Prostate gland (tissue), 2 donors: ENCODE results near the gene PCBP4. TPM values are rescaled to one million over a fixed set of nuclear protein-coding genes. Genes with fewer than 3 reads are reported as not detected.

Source experiments
- DNase-seq: peaks from one replicate; pipeline ENCODE4 v3.0.0-alpha.2; 2019; ENCODE audit warnings: low spot score
- H3K27ac ChIP-seq, 2 donors: fragments of 200-600 bp; sonication (generic); 2 replicates each; pipeline ENCODE4 v1.5.1; 2017 to 2019
- H3K27me3 ChIP-seq: fragments of 200-600 bp; sonication (generic); replicated peaks from 2 replicates; pipeline ENCODE4 v1.5.1; 2019; ENCODE audit not compliant: insufficient read depth
- H3K36me3 ChIP-seq, 2 donors: fragments of 200-600 bp; sonication (generic); 1 replicate in 1 of 2; 2 replicates in 1 of 2; pipeline versions ENCODE4 v1.5.1 to v1.8.1; 2017 to 2019
- H3K4me1 ChIP-seq: fragments of 200-600 bp; sonication (generic); replicated peaks from 2 replicates; pipeline ENCODE4 v1.5.1; 2019
- H3K4me3 ChIP-seq, 2 donors: fragments of 200-600 bp; sonication (generic); 2 replicates each; pipeline ENCODE4 v1.5.1; 2017 to 2019
- H3K9me3 ChIP-seq: fragments of 200-600 bp; sonication (generic); 2 replicates; pipeline ENCODE4 v1.5.1; 2017
- POLR2A ChIP-seq: fragments of 450-650 bp; IDR thresholded peaks from one replicate; pipeline ENCODE4 v1.6.1; 2016; ENCODE audit warnings: antibody characterized with exemption, mild to moderate bottlenecking
- POLR2AphosphoS5 ChIP-seq: sonication (generic); formaldehyde crosslinking; IDR thresholded peaks from one replicate; pipeline ENCODE4 v1.6.1; 2017; ENCODE audit warnings: antibody characterized with exemption
- WGBS: methylation state at CpG from one replicate; pipeline ENCODE4 v1.1.5; 2018; 5-methylcytosine and 5-hydroxymethylcytosine counted together
- intact Hi-C: fragments of 100-400 bp; cut with DNase I; formaldehyde crosslinking; loops from one replicate; pipeline ENCODE4 v1.14.2; 2022
- total RNA-seq, 2 donors: library from RNA; depleted of rRNA; stranded (reverse); fragments of >200 nt; gene quantifications; one replicate each; pipeline ENCODE4 v1.1.0, GENCODE V29; 2016
- TF ChIP-seq, protein P1 (sequence below), 4 experiments: fragments of 200-600 bp in 2 of 4; fragments of 450-650 bp in 2 of 4; sonication (generic) in 2 of 4; IDR thresholded peaks; 1 replicate in 3 of 4; 2 replicates in 1 of 4; pipeline ENCODE4 v1.5.1; 2016 to 2019; ENCODE audit warnings: antibody characterized with exemption in 4 of 4, mild to moderate bottlenecking in 2 of 4, moderate library complexity in 2 of 4

The PCBP4 gene
- total RNA-seq, 2 donors from 2014 or later, result 74.0 to 74.1 TPM

DNA sequence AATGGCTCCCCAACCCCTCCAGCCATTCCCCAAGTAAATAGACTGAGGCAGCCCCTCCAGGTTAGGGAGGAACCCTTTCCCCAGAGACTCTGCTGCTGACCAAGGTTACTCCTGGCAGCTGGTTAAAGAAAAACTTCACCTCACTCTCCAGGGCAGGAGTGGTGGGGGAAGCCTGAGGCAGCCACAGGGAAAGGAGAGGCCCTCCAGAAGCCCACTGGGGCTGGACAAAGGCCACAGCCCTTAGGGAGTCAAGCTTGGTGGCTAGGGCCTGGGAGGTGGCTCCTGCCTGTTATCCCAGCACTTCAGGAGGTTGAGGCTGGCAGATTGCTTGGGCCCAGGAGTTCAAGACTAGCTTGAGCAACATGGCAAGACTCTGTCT lies 17.0 kb upstream of the PCBP4 start:
- no peaks in the 10 kb centered on the region for H3K27me3 ChIP-seq
- H3K27ac ChIP-seq, result peak overlapping the region; percentile 89 to 90
- no peaks in the 10 kb centered on the region for H3K36me3 ChIP-seq
- intact Hi-C loops, result no loop called here
- H3K4me3 ChIP-seq, result no peak overlapping the region
- TF ChIP-seq, protein P1, sequence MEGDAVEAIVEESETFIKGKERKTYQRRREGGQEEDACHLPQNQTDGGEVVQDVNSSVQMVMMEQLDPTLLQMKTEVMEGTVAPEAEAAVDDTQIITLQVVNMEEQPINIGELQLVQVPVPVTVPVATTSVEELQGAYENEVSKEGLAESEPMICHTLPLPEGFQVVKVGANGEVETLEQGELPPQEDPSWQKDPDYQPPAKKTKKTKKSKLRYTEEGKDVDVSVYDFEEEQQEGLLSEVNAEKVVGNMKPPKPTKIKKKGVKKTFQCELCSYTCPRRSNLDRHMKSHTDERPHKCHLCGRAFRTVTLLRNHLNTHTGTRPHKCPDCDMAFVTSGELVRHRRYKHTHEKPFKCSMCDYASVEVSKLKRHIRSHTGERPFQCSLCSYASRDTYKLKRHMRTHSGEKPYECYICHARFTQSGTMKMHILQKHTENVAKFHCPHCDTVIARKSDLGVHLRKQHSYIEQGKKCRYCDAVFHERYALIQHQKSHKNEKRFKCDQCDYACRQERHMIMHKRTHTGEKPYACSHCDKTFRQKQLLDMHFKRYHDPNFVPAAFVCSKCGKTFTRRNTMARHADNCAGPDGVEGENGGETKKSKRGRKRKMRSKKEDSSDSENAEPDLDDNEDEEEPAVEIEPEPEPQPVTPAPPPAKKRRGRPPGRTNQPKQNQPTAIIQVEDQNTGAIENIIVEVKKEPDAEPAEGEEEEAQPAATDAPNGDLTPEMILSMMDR (IDR thresholded peaks at IDR 0.05), result no peak
- DNase-seq, result no peak
- no peaks in the 10 kb centered on the region for H3K9me3 ChIP-seq
- peaks cover 11% of the 10 kb centered on the region for H3K4me1 ChIP-seq

DNA sequence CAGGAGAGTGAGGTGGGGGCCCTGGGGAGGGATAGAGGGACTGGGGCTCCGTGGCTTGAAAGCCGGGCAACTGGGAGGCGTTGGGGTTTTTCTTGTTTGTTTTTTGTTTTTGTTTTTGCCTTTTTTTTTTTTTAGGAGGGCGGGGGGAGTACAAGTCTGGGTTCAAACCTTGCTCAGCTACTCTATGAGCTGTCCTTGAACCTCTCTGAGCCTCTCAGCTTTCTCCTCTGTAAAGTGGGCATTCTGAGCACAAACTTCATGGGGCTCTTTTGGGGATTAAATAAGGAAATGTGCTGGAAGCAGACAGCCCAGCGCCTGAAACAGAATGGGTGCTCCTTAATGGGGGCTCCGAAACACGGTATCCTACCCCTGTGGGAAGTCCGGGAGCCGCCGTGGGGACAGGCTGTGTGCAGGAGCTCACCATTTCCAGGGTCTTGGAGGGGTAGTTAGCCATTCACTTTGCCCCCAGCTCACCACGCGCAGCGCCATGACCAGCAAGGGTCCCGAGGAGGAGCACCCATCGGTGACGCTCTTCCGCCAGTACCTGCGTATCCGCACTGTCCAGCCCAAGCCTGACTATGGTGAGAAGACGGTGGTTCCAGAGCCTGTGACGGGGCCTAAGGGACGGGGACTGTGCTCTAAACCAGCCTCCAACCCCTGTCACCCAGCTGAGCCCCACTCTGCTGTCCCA lies 16.5 kb upstream of the PCBP4 start:
- no peak for DNase-seq
- peak overlapping the region; percentile 89 to 90 for H3K27ac ChIP-seq
- H3K27me3 ChIP-seq, result no peaks in the 10 kb centered on the region
- peaks cover 11% of the 10 kb centered on the region for H3K4me1 ChIP-seq
- H3K4me3 ChIP-seq, result peak overlapping the region; percentile 34 to 41
- no peak for TF ChIP-seq POLR2AphosphoS5
- intact Hi-C loops, result no loop called here
- H3K9me3 ChIP-seq, result no peaks in the 10 kb centered on the region
- H3K36me3 ChIP-seq, result no peaks in the 10 kb centered on the region
- 68% methylated on average over 22 of the region's 22 CpGs for WGBS

DNA sequence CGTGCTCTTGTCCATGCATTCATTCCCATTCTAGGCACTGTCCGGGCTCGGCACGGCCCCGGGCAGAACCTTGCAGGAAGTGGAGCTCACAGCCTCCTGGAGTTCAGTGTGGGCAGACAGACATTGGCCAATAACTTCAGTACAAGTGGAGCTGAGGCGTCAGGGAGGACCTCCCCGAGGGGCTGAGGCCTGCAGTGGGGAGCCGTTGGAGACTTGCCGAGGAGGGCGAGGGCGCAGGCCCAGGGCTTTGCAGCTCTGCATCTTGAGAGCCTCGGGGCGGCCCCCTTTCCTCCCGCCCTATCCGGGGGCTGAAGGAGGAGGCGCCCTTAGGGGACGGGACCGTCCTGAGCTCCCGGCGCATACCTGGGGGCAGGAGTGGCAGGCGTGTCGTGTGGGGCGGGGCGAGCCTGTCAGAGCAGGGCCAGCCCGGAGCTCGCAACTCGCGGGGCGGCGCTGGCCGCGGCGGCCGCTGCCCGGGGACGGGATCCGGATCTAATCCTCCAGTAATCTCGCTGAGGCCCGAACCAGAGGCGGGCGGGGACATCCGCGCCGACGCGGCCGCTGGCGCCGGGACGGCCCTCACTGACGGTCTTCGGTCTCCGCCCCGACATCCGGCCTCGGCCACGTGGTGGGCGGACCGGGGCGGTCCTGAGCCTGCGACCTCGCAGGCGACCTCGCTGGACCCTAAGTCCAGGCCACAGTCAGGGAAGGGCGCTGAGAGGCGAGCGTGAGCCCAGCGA lies 15.8 kb upstream of the PCBP4 start, which contains the start of gene ACY1:
ACY1 (plus strand) TSS at position 698 of the 740 bp plus-strand sequence. CDS start 530 bp downstream, outside the sequence.
- TF ChIP-seq, protein P1 (IDR thresholded peaks at IDR 0.05), result peak in 1 of 4 experiments; percentile 1
- TF ChIP-seq POLR2A (peak; percentile 76), POLR2AphosphoS5 (peak; percentile 63)
- intact Hi-C loops, result no loop called here
- DNase-seq, result peak; percentile 86
- Histone ChIP-seq H3K9me3 (no peaks in the 10 kb centered on the region), H3K27ac (peak within 1 kb of the TSS; percentile 89 to 90), H3K36me3 (no peaks in the 10 kb centered on the region), H3K4me3 (peak within 1 kb of the TSS; percentile 34 to 41), H3K4me1 (peaks cover 11% of the 10 kb centered on the region), H3K27me3 (no peaks in the 10 kb centered on the region)
- under 1% methylated on average over 56 of the region's 68 CpGs for WGBS

DNA sequence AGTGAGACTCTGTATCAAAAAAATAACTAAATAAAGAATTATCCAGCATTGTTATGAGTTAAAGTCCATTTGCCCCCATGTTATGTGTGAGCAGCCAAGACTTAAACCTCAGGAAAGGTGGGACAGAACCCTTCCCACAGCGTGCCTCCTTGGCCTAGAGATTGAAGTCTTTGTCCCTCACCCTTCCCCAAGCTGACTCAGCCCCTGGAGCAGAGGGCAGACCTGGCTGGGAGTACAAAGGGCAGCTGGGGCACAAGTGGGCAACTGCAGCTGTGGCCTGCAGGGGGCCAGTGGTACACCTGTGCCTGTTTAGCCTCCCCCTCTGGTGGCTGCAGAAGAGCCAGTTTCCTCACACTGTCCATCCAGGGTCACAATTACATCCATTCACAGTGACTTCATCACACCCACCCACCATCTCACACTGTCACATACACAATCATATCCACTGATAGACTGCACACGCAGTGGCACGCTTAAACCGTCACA lies 15.1 kb upstream of the PCBP4 start:
- Histone ChIP-seq H3K27me3 (no peaks in the 10 kb centered on the region), H3K4me1 (peaks cover 11% of the 10 kb centered on the region), H3K4me3 (peak overlapping the region; percentile 34 to 41), H3K27ac (peak overlapping the region; percentile 89 to 90), H3K9me3 (no peaks in the 10 kb centered on the region), H3K36me3 (no peaks in the 10 kb centered on the region)
- no peak for TF ChIP-seq POLR2AphosphoS5
- TF ChIP-seq POLR2A, result no peak
- TF ChIP-seq, protein P1 (IDR thresholded peaks at IDR 0.05), result peak in 3 of 4 experiments; percentile 12 to 36 (median 16)
- WGBS, result 8% methylated on average over 4 of the region's 4 CpGs
- intact Hi-C loops, result no loop called here
- DNase-seq, result no peak

DNA sequence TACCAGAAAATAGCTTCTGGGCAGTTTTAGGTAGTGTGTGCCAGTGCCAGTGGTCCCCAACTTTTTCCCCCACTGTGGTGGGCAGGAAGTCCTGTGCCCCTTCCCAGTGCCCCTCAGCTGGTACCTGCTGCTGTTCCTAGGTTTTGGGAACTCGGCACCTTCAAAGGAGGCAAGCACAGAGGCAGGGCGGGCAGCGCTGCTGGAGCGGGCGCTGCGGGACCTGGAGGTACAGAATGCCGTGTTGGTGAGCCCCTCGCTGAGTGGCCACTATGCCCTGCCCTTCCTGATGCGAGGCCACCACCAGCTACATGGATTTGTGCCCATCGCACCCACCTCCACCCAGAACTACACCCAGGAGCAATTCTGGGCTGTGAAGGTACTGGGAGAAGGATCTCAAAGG lies 13.0 kb upstream of the PCBP4 start:
- Histone ChIP-seq H3K36me3 (no peaks in the 10 kb centered on the region), H3K27ac (no peak overlapping the region), H3K4me1 (peaks cover 16% of the 10 kb centered on the region), H3K4me3 (no peak overlapping the region), H3K27me3 (no peaks in the 10 kb centered on the region), H3K9me3 (no peaks in the 10 kb centered on the region)
- intact Hi-C loops, result no loop called here
- no peak for DNase-seq
- TF ChIP-seq, protein P1 (IDR thresholded peaks at IDR 0.05), result no peak
- 96% methylated on average over 10 of the region's 10 CpGs for WGBS
